K562 (cell line): ENCODE data around the gene SHC1. TPM values are rescaled to one million over a fixed set of nuclear protein-coding genes. Genes with fewer than 3 reads are reported as not detected.

Source experiments
- ELK1 ChIP-seq: sonication (generic); formaldehyde crosslinking; IDR thresholded peaks from 2 replicates; pipeline ENCODE4 v1.8.1; 2022; ENCODE audit warnings: missing genetic modification reagents
- GABPA ChIP-seq: fragments of 200-800 bp; sonication (Bioruptor generic); conservative IDR thresholded peaks from 2 replicates; pipeline ENCODE4 v1.6.1; 2016; ENCODE audit warnings: low read depth, missing genetic modification characterization, missing compliant biosample characterization
- HNRNPL ChIP-seq: fragments of 200-400 bp; formaldehyde crosslinking; IDR thresholded peaks from 2 replicates; pipeline ENCODE4 v1.6.1; 2017; ENCODE audit warnings: low read depth, mild to moderate bottlenecking, low read length
- ILF3 ChIP-seq: fragments of 450-650 bp; IDR thresholded peaks from 2 replicates; pipeline ENCODE4 v1.6.1; 2018; ENCODE audit warnings: antibody characterized with exemption, mild to moderate bottlenecking, moderate library complexity, borderline replicate concordance
- MAFK ChIP-seq: IDR thresholded peaks from 2 replicates; pipeline ENCODE4 v1.6.1; 2011; ENCODE audit warnings: low read length, improper control_type of control experiment
- NFE2L1 ChIP-seq: fragments of 450-650 bp; IDR thresholded peaks from 2 replicates; pipeline ENCODE4 v1.6.1; 2016; ENCODE audit warnings: missing genetic modification characterization, low read depth, mild to moderate bottlenecking, missing compliant biosample characterization, moderate library complexity, borderline replicate concordance
- RCOR1 ChIP-seq, 2 experiments: IDR thresholded peaks; 2 replicates each; pipeline ENCODE4 v1.6.1; 2012; ENCODE audit warnings: low read depth in 2 of 2, low read length in 2 of 2, borderline replicate concordance in 1 of 2, improper control_type of control experiment in 1 of 2
- SMAD3 ChIP-seq: fragments of 450-650 bp; formaldehyde crosslinking; conservative IDR thresholded peaks from 2 replicates; pipeline ENCODE4 v1.4.0; 2020; ENCODE audit warnings: mild to moderate bottlenecking
- SNIP1 ChIP-seq: fragments of 450-650 bp; IDR thresholded peaks from 2 replicates; pipeline ENCODE4 v1.7.1; 2017; ENCODE audit warnings: low read depth, mild to moderate bottlenecking
- SOX6 ChIP-seq: fragments of 450-650 bp; IDR thresholded peaks from 2 replicates; pipeline ENCODE4 v1.6.1; 2014; ENCODE audit warnings: mild to moderate bottlenecking
- TCF3 ChIP-seq: sonication (generic); formaldehyde crosslinking; IDR thresholded peaks from 2 replicates; pipeline ENCODE4 v1.4.0; 2020; ENCODE audit warnings: mild to moderate bottlenecking, missing genetic modification reagents
- ZKSCAN1 ChIP-seq: fragments of 150-350 bp; IDR thresholded peaks from 2 replicates; pipeline ENCODE4 v1.6.1; 2016; ENCODE audit warnings: low read depth, low read length
- ZKSCAN8 ChIP-seq: fragments of 200-800 bp; sonication (Bioruptor generic); IDR thresholded peaks from 2 replicates; pipeline ENCODE4 v1.6.1; 2016; ENCODE audit warnings: missing genetic modification characterization, missing compliant biosample characterization
- ZNF311 ChIP-seq: fragments of 250-450 bp; sonication (Bioruptor Pico); IDR thresholded peaks from 2 replicates; pipeline ENCODE4 v1.4.0; 2020; ENCODE audit warnings: mild to moderate bottlenecking, moderate library complexity
- ZNF316 ChIP-seq: fragments of 450-650 bp; IDR thresholded peaks from 2 replicates; pipeline ENCODE4 v1.6.1; 2016
- ZNF354B ChIP-seq: fragments of 250-450 bp; sonication (Bioruptor Pico); IDR thresholded peaks from 2 replicates; pipeline ENCODE4 v1.4.0; 2020
- polyA plus RNA-seq, 8 experiments: library from polyadenylated mRNA; depleted of rRNA in 4 of 8; stranded (reverse) in 5 of 8; unstranded in 3 of 8; fragments of >200 nt; fragmentation: Nextera tagmentation in 2 of 8; fragmentation: Illumina TruSeq in 1 of 8; extraction: Ambion mirVana in 2 of 8; extraction: Trizol in 1 of 8; gene quantifications; 2 replicates each; pipeline versions ENCODE4 v1.2.1 to v1.2.3, GENCODE V29; 2011 to 2014; ENCODE audit warnings: inconsistent platforms in 1 of 8, missing spikeins in 1 of 8
- total RNA-seq, 7 experiments: library from RNA; depleted of rRNA in 6 of 7; stranded (reverse); fragments of >200 nt in 6 of 7; fragmentation: Illumina TruSeq in 2 of 7; extraction: Trizol in 2 of 7; gene quantifications; 2 replicates each; pipeline versions ENCODE4 v1.2.1 to v1.2.3, GENCODE V29; 2011 to 2021; ENCODE audit warnings: low replicate concordance in 1 of 7
- TF ChIP-seq, protein P1 (sequence below): fragments of 450-650 bp; formaldehyde crosslinking; IDR thresholded peaks from 2 replicates; pipeline ENCODE4 v1.4.0; 2020; ENCODE audit warnings: mild to moderate bottlenecking, mixed read lengths
- TF ChIP-seq, protein P2 (sequence below): fragments of 450-650 bp; IDR thresholded peaks from 2 replicates; pipeline ENCODE4 v1.6.1; 2018; ENCODE audit not compliant: partially characterized antibody
- TF ChIP-seq, protein P3 (sequence below): fragments of 450-650 bp; IDR thresholded peaks from 2 replicates; pipeline ENCODE4 v1.7.1; 2018; ENCODE audit warnings: mild to moderate bottlenecking, low read depth; ENCODE audit not compliant: partially characterized antibody

SHC1 gene
- total and polyA plus RNA-seq, 9 of the 15 experiments (the other 6 are each of a cell fraction or from before 2014, with no cell fraction given), result 4.1 to 113 (median 51.9) TPM

GRCh38 chr1:154970631-154971340 lies at the start of gene SHC1 (continued):
- TF ChIP-seq SNIP1 (no peak), SMAD3 (CRISPR knock-in tag) (no peak), ZNF354B (CRISPR knock-in tag) (no peak), ZKSCAN8 (CRISPR knock-in tag) (no peak), NFE2L1 (tag) (no peak), MAFK (peak; percentile 62), HNRNPL (no peak), ZKSCAN1 (no peak), TCF3 (CRISPR knock-in tag) (no peak), RCOR1 (IDR thresholded peaks at IDR 0.05; ENCODE audit: borderline replicate concordance in 1 of 2, low read depth in 2 of 2, low read length in 2 of 2) (0 out of 4 replicates have a peak, but pooled peaks of 1 of the 2 experiments have one; percentile 37), ZNF311 (CRISPR knock-in tag) (no peak), ELK1 (no peak), SOX6 (no peak), ILF3 (no peak), GABPA (tag) (peak; percentile 61), ZNF316 (peak; percentile 83)
- TF ChIP-seq, protein P1, sequence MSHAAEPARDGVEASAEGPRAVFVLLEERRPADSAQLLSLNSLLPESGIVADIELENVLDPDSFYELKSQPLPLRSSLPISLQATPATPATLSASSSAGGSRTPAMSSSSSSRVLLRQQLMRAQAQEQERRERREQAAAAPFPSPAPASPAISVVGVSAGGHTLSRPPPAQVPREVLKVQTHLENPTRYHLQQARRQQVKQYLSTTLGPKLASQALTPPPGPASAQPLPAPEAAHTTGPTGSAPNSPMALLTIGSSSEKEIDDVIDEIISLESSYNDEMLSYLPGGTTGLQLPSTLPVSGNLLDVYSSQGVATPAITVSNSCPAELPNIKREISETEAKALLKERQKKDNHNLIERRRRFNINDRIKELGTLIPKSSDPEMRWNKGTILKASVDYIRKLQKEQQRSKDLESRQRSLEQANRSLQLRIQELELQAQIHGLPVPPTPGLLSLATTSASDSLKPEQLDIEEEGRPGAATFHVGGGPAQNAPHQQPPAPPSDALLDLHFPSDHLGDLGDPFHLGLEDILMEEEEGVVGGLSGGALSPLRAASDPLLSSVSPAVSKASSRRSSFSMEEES (CRISPR knock-in tag), result no peak
- TF ChIP-seq, protein P2, sequence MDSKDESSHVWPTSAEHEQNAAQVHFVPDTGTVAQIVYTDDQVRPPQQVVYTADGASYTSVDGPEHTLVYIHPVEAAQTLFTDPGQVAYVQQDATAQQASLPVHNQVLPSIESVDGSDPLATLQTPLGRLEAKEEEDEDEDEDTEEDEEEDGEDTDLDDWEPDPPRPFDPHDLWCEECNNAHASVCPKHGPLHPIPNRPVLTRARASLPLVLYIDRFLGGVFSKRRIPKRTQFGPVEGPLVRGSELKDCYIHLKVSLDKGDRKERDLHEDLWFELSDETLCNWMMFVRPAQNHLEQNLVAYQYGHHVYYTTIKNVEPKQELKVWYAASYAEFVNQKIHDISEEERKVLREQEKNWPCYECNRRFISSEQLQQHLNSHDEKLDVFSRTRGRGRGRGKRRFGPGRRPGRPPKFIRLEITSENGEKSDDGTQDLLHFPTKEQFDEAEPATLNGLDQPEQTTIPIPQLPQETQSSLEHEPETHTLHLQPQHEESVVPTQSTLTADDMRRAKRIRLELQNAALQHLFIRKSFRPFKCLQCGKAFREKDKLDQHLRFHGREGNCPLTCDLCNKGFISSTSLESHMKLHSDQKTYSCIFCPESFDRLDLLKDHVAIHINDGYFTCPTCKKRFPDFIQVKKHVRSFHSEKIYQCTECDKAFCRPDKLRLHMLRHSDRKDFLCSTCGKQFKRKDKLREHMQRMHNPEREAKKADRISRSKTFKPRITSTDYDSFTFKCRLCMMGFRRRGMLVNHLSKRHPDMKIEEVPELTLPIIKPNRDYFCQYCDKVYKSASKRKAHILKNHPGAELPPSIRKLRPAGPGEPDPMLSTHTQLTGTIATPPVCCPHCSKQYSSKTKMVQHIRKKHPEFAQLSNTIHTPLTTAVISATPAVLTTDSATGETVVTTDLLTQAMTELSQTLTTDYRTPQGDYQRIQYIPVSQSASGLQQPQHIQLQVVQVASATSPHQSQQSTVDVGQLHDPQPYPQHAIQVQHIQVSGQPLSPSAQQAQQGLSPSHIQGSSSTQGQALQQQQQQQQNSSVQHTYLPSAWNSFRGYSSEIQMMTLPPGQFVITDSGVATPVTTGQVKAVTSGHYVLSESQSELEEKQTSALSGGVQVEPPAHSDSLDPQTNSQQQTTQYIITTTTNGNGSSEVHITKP, result peak; percentile 16
- TF ChIP-seq, protein P3, sequence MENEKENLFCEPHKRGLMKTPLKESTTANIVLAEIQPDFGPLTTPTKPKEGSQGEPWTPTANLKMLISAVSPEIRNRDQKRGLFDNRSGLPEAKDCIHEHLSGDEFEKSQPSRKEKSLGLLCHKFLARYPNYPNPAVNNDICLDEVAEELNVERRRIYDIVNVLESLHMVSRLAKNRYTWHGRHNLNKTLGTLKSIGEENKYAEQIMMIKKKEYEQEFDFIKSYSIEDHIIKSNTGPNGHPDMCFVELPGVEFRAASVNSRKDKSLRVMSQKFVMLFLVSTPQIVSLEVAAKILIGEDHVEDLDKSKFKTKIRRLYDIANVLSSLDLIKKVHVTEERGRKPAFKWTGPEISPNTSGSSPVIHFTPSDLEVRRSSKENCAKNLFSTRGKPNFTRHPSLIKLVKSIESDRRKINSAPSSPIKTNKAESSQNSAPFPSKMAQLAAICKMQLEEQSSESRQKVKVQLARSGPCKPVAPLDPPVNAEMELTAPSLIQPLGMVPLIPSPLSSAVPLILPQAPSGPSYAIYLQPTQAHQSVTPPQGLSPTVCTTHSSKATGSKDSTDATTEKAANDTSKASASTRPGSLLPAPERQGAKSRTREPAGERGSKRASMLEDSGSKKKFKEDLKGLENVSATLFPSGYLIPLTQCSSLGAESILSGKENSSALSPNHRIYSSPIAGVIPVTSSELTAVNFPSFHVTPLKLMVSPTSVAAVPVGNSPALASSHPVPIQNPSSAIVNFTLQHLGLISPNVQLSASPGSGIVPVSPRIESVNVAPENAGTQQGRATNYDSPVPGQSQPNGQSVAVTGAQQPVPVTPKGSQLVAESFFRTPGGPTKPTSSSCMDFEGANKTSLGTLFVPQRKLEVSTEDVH, result no peak
